ENCODE results near the gene TRIM28.

GRCh38 chr19:58572026-58572817, 28.4 kb downstream of the TRIM28 start:
- TF ChIP-seq CTCF (IDR thresholded peaks at IDR 0.05; ENCODE audit: poor library complexity) (no peak), EZH2 (IDR thresholded peaks at IDR 0.05; ENCODE audit: borderline replicate concordance) (no peak)

All from hepatocyte (in vitro differentiated cells).